Upper lobe of right lung (tissue), 1 donor: Measurements from ENCODE around the gene TMEM178B. TPM values are rescaled to one million over a fixed set of nuclear protein-coding genes. Genes with fewer than 3 reads are reported as not detected.
"Not testable (repeated sequence)": the region's sequence is repeated elsewhere in the genome, so short reads cannot be mapped to it uniquely, and the experiment has no call there.

Experiments used
- ATAC-seq: fragments of 200-7000 bp; cut with Tn5 transposase; one replicate; pipeline ENCODE4 v1.9.1; 2020; ENCODE audit warnings: mild to moderate bottlenecking, moderate library complexity
- DNase-seq: peaks from one replicate; pipeline ENCODE4 v3.0.0-alpha.2; 2020
- H3K27ac ChIP-seq: fragments of 200-600 bp; one replicate; pipeline ENCODE4 v1.8.0; 2022
- H3K27me3 ChIP-seq: fragments of 200-600 bp; one replicate; pipeline ENCODE4 v1.8.0; 2022; ENCODE audit warnings: mild to moderate bottlenecking
- H3K36me3 ChIP-seq: fragments of 200-600 bp; one replicate; pipeline ENCODE4 v1.8.0; 2022
- H3K4me1 ChIP-seq: fragments of 200-600 bp; one replicate; pipeline ENCODE4 v1.8.0; 2022
- H3K4me3 ChIP-seq: fragments of 200-600 bp; one replicate; pipeline ENCODE4 v1.8.0; 2022; ENCODE audit warnings: mild to moderate bottlenecking
- H3K9me3 ChIP-seq: fragments of 200-600 bp; one replicate; pipeline ENCODE4 v1.8.0; 2022
- CTCF ChIP-seq: fragments of 200-600 bp; IDR thresholded peaks from one replicate; pipeline ENCODE4 v1.8.0; 2022; ENCODE audit warnings: antibody characterized with exemption
- intact Hi-C: fragments of 100-400 bp; cut with DNase I; formaldehyde crosslinking; loops from one replicate; pipeline ENCODE4 v1.11.0; 2022
- total RNA-seq: library from RNA; stranded (reverse); fragmentation: NEBNext Ultra II Directional; extraction: Animal tissue kit (Norgen Biotek cat#: 25700); gene quantifications from one replicate; pipeline ENCODE4 v1.2.1, GENCODE V29; 2021
- donor health status: DM: no; HTN: yes; CAD: no; lungs with severe emphysema.

Gene TMEM178B
- total RNA-seq, 1 donor from 2014 or later, result 1.4 TPM

GRCh38 chr7:141397236-141398163 lies 323.6 kb downstream of the TMEM178B start:
- TF ChIP-seq CTCF, result no peak
- H3K27ac ChIP-seq, result no peak overlapping the region
- DNase-seq (no peak), ATAC-seq (no peak)
- intact Hi-C loops, result no loop called here
- H3K27me3 ChIP-seq, result no peaks in the 10 kb centered on the region
- H3K36me3 ChIP-seq, result no peaks in the 10 kb centered on the region
- no peaks in the 10 kb centered on the region for H3K4me1 ChIP-seq
- no peak overlapping the region for H3K4me3 ChIP-seq
- no peaks in the 10 kb centered on the region for H3K9me3 ChIP-seq

DNA sequence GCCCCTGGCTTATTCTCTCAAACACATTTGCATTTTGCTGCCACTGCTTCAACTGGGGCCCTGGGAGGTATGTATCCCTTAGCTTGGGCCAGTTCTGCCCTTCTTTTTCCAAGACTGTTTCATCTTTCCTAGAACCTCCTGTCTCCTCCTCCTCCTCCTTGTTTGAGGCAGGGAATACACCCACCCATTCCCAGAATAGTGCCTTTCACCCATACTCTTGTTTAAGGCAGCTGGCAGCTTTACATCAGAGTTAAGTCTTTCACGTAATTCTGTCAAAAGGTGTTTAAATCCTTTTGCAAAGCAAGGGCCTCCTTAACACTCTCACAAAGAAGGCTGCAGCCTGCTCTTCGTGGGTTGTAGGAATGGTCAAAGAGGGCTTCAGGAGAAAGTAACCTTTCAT lies 326.5 kb downstream of the TMEM178B start:
- Histone ChIP-seq H3K4me3 (no peak overlapping the region), H3K4me1 (no peaks in the 10 kb centered on the region), H3K9me3 (no peaks in the 10 kb centered on the region), H3K36me3 (no peaks in the 10 kb centered on the region), H3K27ac (no peak overlapping the region), H3K27me3 (no peaks in the 10 kb centered on the region)
- intact Hi-C loops, result no loop called here
- DNase-seq, result no peak
- ATAC-seq, result no peak
- no peak for TF ChIP-seq CTCF

DNA sequence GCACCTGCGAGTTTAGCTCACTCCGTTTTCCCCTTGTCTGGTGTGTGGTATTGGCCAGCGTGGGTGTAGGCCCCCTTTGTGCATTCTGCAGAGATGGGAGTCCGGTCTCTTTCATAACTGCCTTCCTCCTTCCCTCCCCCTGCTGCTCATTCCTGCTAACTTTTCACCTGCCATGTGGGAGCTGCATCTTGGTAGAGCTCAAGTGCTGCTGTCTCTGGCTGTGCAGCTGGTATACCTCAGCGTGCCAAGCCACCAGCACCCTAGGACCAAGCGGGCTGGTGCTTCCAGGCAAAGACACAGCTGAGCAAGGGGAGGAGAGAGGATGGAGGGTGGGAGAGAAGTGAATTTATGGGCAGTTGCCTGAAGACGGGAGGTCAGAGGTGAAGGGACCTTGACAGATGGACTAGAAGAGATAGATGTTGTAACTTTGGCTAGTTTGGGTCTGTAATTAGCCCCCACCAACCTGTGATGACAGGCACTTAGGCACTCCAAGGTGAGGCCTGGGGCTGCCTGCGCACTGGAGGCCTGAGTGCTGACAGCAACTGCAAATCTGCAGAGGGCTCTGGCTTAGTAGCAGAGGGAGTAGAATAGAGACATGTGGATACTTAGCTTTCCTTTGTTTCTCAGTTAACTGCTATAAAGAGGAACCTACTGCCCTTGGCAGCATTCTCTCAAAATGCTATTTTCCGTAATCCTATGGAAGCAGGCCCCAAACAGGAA lies 328.6 kb downstream of the TMEM178B start:
- no peak overlapping the region for H3K27ac ChIP-seq
- DNase-seq (no peak), ATAC-seq (no peak)
- H3K27me3 ChIP-seq, result no peaks in the 10 kb centered on the region
- no peak overlapping the region for H3K4me3 ChIP-seq
- no peak for TF ChIP-seq CTCF
- H3K36me3 ChIP-seq, result no peaks in the 10 kb centered on the region
- no peaks in the 10 kb centered on the region for H3K4me1 ChIP-seq
- intact Hi-C loops, result no loop called here
- H3K9me3 ChIP-seq, result no peaks in the 10 kb centered on the region

GRCh38 chr7:141403846-141404245 lies 330.0 kb downstream of the TMEM178B start:
- DNase-seq, ATAC-seq, H3K9me3 ChIP-seq, H3K27me3 ChIP-seq, H3K36me3 ChIP-seq, H3K27ac ChIP-seq, H3K4me1 ChIP-seq, intact Hi-C loops, H3K4me3 ChIP-seq: not testable (repeated sequence)

DNA sequence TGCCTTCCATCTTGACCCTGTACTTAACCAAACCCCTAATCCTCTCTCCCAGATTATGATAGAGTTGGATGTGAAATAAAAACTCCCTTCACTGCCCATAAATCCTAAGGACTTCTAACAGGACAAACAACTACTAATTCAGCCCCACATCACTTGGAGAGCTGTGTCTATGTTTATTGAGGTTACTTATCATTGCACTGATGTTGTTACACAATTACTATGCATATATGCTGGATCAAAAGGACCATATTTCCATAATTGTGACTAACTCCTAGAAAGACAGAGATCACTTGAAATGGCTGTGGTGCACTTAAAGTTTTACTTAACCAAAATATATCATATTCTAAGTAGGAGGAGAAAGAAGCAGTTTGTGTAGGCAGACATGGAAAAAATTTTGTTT lies 332.5 kb downstream of the TMEM178B start:
- H3K27ac ChIP-seq, result no peak overlapping the region
- H3K4me3 ChIP-seq, result no peak overlapping the region
- no peaks in the 10 kb centered on the region for H3K36me3 ChIP-seq
- no peaks in the 10 kb centered on the region for H3K27me3 ChIP-seq
- no peaks in the 10 kb centered on the region for H3K9me3 ChIP-seq
- no peak for TF ChIP-seq CTCF
- H3K4me1 ChIP-seq, result no peaks in the 10 kb centered on the region
- intact Hi-C loops, result no loop called here
- DNase-seq (no peak), ATAC-seq (no peak)

DNA sequence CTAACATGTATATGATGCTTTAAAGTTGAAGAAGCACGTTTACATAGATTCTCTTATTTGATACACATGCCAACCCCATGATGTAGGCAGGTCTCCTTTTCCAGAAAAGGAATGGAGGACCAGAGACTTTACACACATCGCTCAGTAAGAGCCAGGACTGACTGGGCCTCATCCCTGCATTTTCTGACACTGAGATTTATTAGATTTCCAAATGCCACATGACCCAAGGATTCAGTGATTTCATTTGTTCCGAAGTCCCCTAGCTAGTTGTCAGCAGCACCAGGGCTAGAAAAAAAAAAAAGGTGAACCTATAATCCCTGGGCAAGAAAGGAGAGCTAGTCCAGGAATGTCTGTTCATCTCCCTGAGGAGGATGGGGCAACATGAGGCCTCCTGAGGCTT lies 334.0 kb downstream of the TMEM178B start:
- H3K4me3 ChIP-seq, result no peak overlapping the region
- no peak for DNase-seq
- intact Hi-C loops, result no loop called here
- no peaks in the 10 kb centered on the region for H3K36me3 ChIP-seq
- H3K27ac ChIP-seq, result no peak overlapping the region
- TF ChIP-seq CTCF, result no peak
- no peaks in the 10 kb centered on the region for H3K4me1 ChIP-seq
- no peaks in the 10 kb centered on the region for H3K27me3 ChIP-seq
- ATAC-seq, result no peak
- no peaks in the 10 kb centered on the region for H3K9me3 ChIP-seq
